Heart left ventricle (tissue), 16 donors: Measurements from ENCODE around the gene OR10G2. TPM values are rescaled to one million over a fixed set of nuclear protein-coding genes. Genes with fewer than 3 reads are reported as not detected.
"Not testable (repeated sequence)": the region's sequence is repeated elsewhere in the genome, so short reads cannot be mapped to it uniquely, and the experiment has no call there.

Source experiments
- ATAC-seq, 4 donors: fragments of 200-7000 bp; cut with Tn5 transposase; one replicate each; pipeline ENCODE4 v1.9.1; 2020 to 2022; ENCODE audit warnings: moderate library complexity in 4 of 4, mild to moderate bottlenecking in 3 of 4, moderate number of reproducible peaks in 1 of 4
- DNase-seq, 5 donors: peaks; one replicate each; pipeline ENCODE4 v3.0.0-alpha.2; 2020
- H3K27ac ChIP-seq, 12 donors: fragments of 200-600 bp; sonication (generic) in 4 of 12; one replicate each; pipeline versions ENCODE4 v1.5.0 to v1.8.0; 2016 to 2022; ENCODE audit warnings: mild to moderate bottlenecking in 2 of 12
- H3K27me3 ChIP-seq, 9 donors: fragments of 200-600 bp; sonication (generic) in 2 of 9; one replicate each; pipeline versions ENCODE4 v1.5.1 to v1.8.0; 2016 to 2022; ENCODE audit warnings: mild to moderate bottlenecking in 3 of 9
- H3K36me3 ChIP-seq, 9 donors: fragments of 200-600 bp; sonication (generic) in 2 of 9; one replicate each; pipeline versions ENCODE4 v1.5.0 to v1.8.0; 2018 to 2022; ENCODE audit warnings: mild to moderate bottlenecking in 2 of 9
- H3K4me1 ChIP-seq, 12 donors: fragments of 200-600 bp; sonication (generic) in 4 of 12; one replicate each; pipeline versions ENCODE4 v1.5.0 to v1.8.0; 2016 to 2022; ENCODE audit warnings: mild to moderate bottlenecking in 3 of 12
- H3K4me3 ChIP-seq, 12 donors: fragments of 200-600 bp; sonication (generic) in 4 of 12; one replicate each; pipeline versions ENCODE4 v1.5.0 to v1.8.0; 2017 to 2022; ENCODE audit warnings: mild to moderate bottlenecking in 9 of 12, moderate library complexity in 4 of 12
- H3K9me3 ChIP-seq, 12 donors: fragments of 200-600 bp; sonication (generic) in 4 of 12; one replicate each; pipeline versions ENCODE4 v1.5.0 to v1.8.0; 2016 to 2022; ENCODE audit warnings: mild to moderate bottlenecking in 1 of 12
- POLR2A ChIP-seq, 2 donors: fragments of 450-650 bp; IDR thresholded peaks; one replicate each; pipeline ENCODE4 v1.6.1; 2017; ENCODE audit warnings: antibody characterized with exemption in 2 of 2, mild to moderate bottlenecking in 2 of 2, moderate library complexity in 2 of 2
- WGBS, 4 donors: extraction: QIAGEN DNeasy Blood & Tissue Kit in 2 of 4; methylation state at CpG; one replicate each; pipeline versions ENCODE4 v1.1.5 to v1.1.7; 2013 to 2018; 5-methylcytosine and 5-hydroxymethylcytosine counted together
- intact Hi-C, 10 donors: fragments of 100-400 bp; cut with DNase I; formaldehyde crosslinking; loops; one replicate each; pipeline versions ENCODE4 v1.11.1 to v1.14.2; 2022
- polyA plus RNA-seq, 2 donors: library from polyadenylated mRNA; stranded (reverse); fragments of 200-250 nt; gene quantifications; one replicate each; pipeline ENCODE4 v1.2.3, GENCODE V29; 2013
- total RNA-seq, 9 donors: library from RNA; depleted of rRNA in 2 of 9; stranded (reverse); fragments of >200 nt in 2 of 9; fragmentation: NEBNext Ultra II Directional in 3 of 9; extraction: Animal tissue kit (Norgen Biotek cat#: 25700) in 3 of 9; gene quantifications; one replicate each; pipeline versions ENCODE4 v1.1.0 to v1.2.4, GENCODE V29; 2016 to 2023
- TF ChIP-seq, protein P1 (sequence below), 12 donors: fragments of 200-600 bp; sonication (generic) in 4 of 12; IDR thresholded peaks; one replicate each; pipeline versions ENCODE4 v1.5.0 to v1.8.0; 2018 to 2022; ENCODE audit warnings: antibody characterized with exemption in 12 of 12, mild to moderate bottlenecking in 5 of 12
- donor health status: ischemic (EF 13 %, LVEDD 7.1; RV severe dilation, severe dysfunction).
- donor health status: healthy with polysubstance abuse.
- donor health status: DM: no; HTN: yes; CAD: no.
- donor health status: DM: no; HTN: no; CAD: no.
- donor health status: ischemic (EF 25% LVEDD 6.9; RV normal size, moderate dysfunction).
- donor health status: ischemic (EF 25% LVEDD 5.7; RV mildly dilated, moderate dysfunction).
- donor health status: healthy.
- donor health status: DM: yes; HTN: yes; CAD: no.
- donor health status: ischemic (EF 35%, LVEDD 5.7; RV mildly dilated, moderate dysfunction).
- donor health status: nonischemic (EF 11% LVEDD 7.7; RV severe dilation, severe dysfunction).
- donor health status: DM: yes; HTN: yes; CAD: no.
- donor health status: PGD.
- donor health status: ischemic (EF 29% LVEDD 5.4; RV normal size, mild dysfunction).
- donor health status: nonischemic (EF 23%, LVEDD 6.1; RV moderate dilation, normal function).

Gene OR10G2
- total and polyA plus RNA-seq, 11 donors = not detected

DNA sequence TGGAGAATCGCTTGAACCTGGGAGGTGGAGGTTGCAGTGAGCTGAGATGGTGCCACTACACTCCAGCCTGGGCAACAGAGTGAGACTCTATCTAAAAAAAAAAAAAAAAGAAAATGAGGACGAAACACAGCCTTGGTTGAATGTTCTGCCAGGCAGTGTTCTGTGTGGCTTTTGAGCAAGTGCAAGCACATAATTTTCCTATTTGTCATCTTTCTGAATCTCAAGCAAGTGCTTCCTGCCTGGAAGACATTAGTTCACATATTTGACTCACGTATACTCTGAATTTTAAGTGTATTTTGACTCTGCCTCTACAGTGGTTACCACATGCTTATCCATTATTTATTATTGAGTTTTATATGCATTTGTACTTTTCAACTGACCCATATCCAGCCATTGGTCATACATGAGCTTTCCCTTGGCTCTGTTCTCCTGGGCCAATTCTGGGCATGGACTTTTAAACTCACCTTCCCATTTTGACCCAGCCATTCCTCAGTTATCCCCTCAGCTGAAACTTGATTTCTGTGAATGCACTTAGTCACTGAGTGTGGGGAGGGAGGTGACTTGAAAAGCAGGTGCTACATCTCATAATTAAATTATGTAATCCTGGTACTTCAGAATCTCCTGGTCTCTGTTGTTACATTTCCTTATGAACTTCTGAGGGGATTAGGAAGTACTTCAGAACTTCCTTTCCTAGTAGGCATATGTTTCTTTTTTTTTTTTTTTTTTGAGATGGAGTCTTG lies 8.1 kb downstream of the OR10G2 start:
- no peak for TF ChIP-seq POLR2A (IDR thresholded peaks at IDR 0.05)
- TF ChIP-seq, protein P1, sequence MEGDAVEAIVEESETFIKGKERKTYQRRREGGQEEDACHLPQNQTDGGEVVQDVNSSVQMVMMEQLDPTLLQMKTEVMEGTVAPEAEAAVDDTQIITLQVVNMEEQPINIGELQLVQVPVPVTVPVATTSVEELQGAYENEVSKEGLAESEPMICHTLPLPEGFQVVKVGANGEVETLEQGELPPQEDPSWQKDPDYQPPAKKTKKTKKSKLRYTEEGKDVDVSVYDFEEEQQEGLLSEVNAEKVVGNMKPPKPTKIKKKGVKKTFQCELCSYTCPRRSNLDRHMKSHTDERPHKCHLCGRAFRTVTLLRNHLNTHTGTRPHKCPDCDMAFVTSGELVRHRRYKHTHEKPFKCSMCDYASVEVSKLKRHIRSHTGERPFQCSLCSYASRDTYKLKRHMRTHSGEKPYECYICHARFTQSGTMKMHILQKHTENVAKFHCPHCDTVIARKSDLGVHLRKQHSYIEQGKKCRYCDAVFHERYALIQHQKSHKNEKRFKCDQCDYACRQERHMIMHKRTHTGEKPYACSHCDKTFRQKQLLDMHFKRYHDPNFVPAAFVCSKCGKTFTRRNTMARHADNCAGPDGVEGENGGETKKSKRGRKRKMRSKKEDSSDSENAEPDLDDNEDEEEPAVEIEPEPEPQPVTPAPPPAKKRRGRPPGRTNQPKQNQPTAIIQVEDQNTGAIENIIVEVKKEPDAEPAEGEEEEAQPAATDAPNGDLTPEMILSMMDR (IDR thresholded peaks at IDR 0.05) = no peak

DNA sequence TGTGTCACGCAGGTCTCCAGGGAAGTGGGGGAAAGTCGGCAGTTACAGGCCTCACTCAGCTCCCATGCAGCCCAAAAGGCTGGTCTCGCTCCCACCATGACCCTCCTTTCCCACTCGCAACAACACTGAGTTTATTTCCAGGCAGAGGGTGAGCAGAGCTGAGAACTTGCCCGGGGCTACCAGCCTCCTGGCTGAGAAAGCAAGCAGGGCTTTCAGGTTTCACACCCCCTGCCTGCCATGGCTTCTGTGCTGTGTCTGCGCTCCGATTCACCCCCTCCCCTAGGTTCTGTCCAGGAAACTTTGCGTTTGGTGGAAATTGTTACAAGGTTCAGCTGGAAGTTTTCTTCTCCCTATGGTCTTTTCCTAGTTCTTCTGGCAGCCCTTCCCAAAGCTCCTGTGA lies 17.1 kb downstream of the OR10G2 start:
- no peaks in the 10 kb centered on the region for H3K36me3 ChIP-seq
- H3K4me3 ChIP-seq = no peak overlapping the region
- ATAC-seq (no peak), DNase-seq (no peak)
- H3K27me3 ChIP-seq = no peaks in the 10 kb centered on the region
- no peak for TF ChIP-seq POLR2A (IDR thresholded peaks at IDR 0.05)
- TF ChIP-seq, protein P1 (IDR thresholded peaks at IDR 0.05) = no peak
- H3K27ac ChIP-seq = no peak overlapping the region
- intact Hi-C loops = no loop called here
- no peaks in the 10 kb centered on the region for H3K4me1 ChIP-seq
- 59 to 69% (median 66%) methylated on average over 8 of the region's 8 CpGs for WGBS, 4 donors
- peaks cover 0 to 6% (median 0%) of the 10 kb centered on the region in 12 donors for H3K9me3 ChIP-seq

More for the DNA sequence above, 8.1 kb downstream of the OR10G2 start:
- H3K4me3 ChIP-seq = no peak overlapping the region
- no peak for ATAC-seq
- H3K27me3 ChIP-seq = no peaks in the 10 kb centered on the region
- no peak for DNase-seq
- no peaks in the 10 kb centered on the region for H3K4me1 ChIP-seq
- H3K36me3 ChIP-seq = no peaks in the 10 kb centered on the region
- peaks cover 0 to 5% (median 0%) of the 10 kb centered on the region in 12 donors for H3K9me3 ChIP-seq
- 60 to 73% (median 66%) methylated on average over 3 of the region's 3 CpGs for WGBS, 4 donors
- intact Hi-C loops = no loop called here
- H3K27ac ChIP-seq = no peak overlapping the region

DNA sequence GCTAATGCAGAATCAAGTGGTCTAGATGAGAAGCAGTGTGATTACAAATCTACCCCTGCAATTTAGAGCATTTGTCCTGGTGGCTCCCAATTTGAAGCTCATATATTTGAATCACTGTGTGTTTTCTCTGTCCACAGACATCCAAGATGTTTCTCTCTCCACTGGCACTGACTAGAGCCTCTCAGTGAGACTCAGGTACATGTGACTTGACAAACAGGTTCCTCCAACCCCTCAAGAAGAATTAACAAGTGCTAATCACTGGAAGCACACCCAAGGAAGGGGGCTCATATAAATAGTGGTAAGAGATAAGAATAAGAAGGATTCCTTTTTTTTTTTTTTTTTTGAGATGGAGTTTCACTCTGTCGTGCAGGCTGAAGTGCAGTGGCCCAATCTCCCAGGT lies 20.5 kb downstream of the OR10G2 start:
- 17 to 33% (median 21%) methylated on average over 1 of the region's 1 CpG for WGBS, 4 donors
- no peaks in the 10 kb centered on the region for H3K36me3 ChIP-seq
- intact Hi-C loops = no loop called here
- no peak overlapping the region for H3K4me3 ChIP-seq
- H3K27ac ChIP-seq = no peak overlapping the region
- H3K4me1 ChIP-seq = no peaks in the 10 kb centered on the region
- H3K27me3 ChIP-seq = no peaks in the 10 kb centered on the region
- TF ChIP-seq, protein P1 (IDR thresholded peaks at IDR 0.05) = no peak
- TF ChIP-seq POLR2A (IDR thresholded peaks at IDR 0.05) = no peak
- DNase-seq (no peak), ATAC-seq (no peak)
- no peaks in the 10 kb centered on the region for H3K9me3 ChIP-seq

DNA sequence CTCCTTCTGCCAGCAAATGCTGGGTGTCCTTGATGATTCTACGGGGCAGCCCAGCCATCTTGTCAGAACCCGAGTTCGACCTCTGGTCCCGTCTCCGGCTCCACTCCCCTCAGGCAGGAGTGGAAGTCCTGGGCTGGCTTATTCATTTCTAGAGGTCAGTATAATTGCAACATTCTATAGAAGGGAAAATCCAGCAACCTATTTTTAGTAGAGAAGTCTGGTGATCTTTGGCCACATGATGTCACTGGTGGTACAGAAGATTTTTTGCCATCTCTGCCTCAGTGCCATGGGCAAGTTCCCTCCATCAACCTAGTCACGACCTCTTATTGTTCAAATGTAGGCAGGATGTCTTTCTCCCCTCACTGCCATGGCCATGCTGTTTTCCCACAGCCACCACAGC lies 22.4 kb downstream of the OR10G2 start:
- H3K4me1 ChIP-seq = no peaks in the 10 kb centered on the region
- no peak overlapping the region for H3K27ac ChIP-seq
- no peaks in the 10 kb centered on the region for H3K9me3 ChIP-seq
- DNase-seq (no peak), ATAC-seq (no peak)
- H3K27me3 ChIP-seq = no peaks in the 10 kb centered on the region
- intact Hi-C loops = no loop called here
- no peaks in the 10 kb centered on the region for H3K36me3 ChIP-seq
- H3K4me3 ChIP-seq = no peak overlapping the region
- 70 to 76% (median 74%) methylated on average over 6 of the region's 6 CpGs for WGBS, 4 donors
- TF ChIP-seq POLR2A (IDR thresholded peaks at IDR 0.05) = no peak
- TF ChIP-seq, protein P1 (IDR thresholded peaks at IDR 0.05) = no peak

DNA sequence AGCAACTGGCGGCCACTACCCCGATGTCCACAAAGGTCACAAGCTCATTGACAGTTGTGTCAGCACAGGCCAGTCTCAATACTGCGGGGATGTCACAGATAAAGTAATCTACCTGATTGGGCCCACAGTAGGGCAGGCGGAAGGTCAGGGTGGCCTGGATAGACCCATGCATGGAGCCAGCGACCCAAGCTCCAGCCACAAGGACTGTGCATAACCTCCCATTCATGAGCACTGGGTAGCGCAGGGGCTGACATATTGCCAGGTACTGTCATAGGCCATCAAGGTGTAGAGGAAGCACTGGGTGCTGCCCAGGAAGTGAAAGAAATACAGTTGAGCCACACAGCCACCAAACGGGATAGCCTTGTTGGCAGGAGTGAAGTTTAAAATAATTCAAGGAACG lies 32.6 kb downstream of the OR10G2 start:
- H3K36me3 ChIP-seq, H3K27me3 ChIP-seq, H3K27ac ChIP-seq, H3K9me3 ChIP-seq, ATAC-seq, DNase-seq, intact Hi-C loops, H3K4me3 ChIP-seq, H3K4me1 ChIP-seq: not testable (repeated sequence)
- 82 to 93% (median 87%) methylated on average over 6 to 8 of the region's 8 CpGs for WGBS, 4 donors
